NCI-H128 (cell line): ENCODE results near the gene SUZ12.
A peak's percentile ranks its signal among the peaks of the same experiment; 100 is the strongest.
"Not testable (repeated sequence)": the region's sequence is repeated elsewhere in the genome, so short reads cannot be mapped to it uniquely, and the experiment has no call there.

ENCODE experiments used
- DNase-seq: peaks from one replicate; lab custom pipeline; 2025; ENCODE audit not compliant: unreplicated experiment; lab: John Stamatoyannopoulos, UW

Gene SUZ12

GRCh38 chr17:31942396-31942795 lies 5.6 kb downstream of the SUZ12 start:
- DNase-seq, result not testable (repeated sequence)

GRCh38 chr17:31951953-31952352 lies 15.1 kb downstream of the SUZ12 start:
- not testable (repeated sequence) for DNase-seq

GRCh38 chr17:31964131-31964530 lies 27.3 kb downstream of the SUZ12 start:
- DNase-seq, result not testable (repeated sequence)

- DNase-seq, result no peak
Measured at GRCh38 chr17:31967648-31968047, 30.8 kb downstream of the SUZ12 start.

- DNase-seq, result not testable (repeated sequence)
Measured at GRCh38 chr17:31970416-31970815, 33.6 kb downstream of the SUZ12 start.

- DNase-seq, result not testable (repeated sequence)
Measured at GRCh38 chr17:31974269-31975071, 37.7 kb downstream of the SUZ12 start.

- not testable (repeated sequence) for DNase-seq
Measured at GRCh38 chr17:31975391-31975790, 38.6 kb downstream of the SUZ12 start.

- not testable (repeated sequence) for DNase-seq
Measured at GRCh38 chr17:31991821-31992220, 55.0 kb downstream of the SUZ12 start.

- no peak for DNase-seq
Measured at GRCh38 chr17:31997005-31997404, 60.2 kb downstream of the SUZ12 start.

- peak; percentile 40 for DNase-seq
Measured at GRCh38 chr17:32006957-32007462, 70.2 kb downstream of the SUZ12 start, which contains the start of gene LRRC37B. Gene LRRC37B (plus strand): TSS chr17:32007383. CDS start chr17:32021393, 14,010 bp downstream.

GRCh38 chr17:32007463-32008298 lies 70.9 kb downstream of the SUZ12 start:
- no peak for DNase-seq

- no peak for DNase-seq
Measured at GRCh38 chr17:32009262-32009542, 72.4 kb downstream of the SUZ12 start.

- no peak for DNase-seq
Measured at GRCh38 chr17:32010114-32010513, 73.3 kb downstream of the SUZ12 start.

- DNase-seq, result peak; percentile 57
Measured at GRCh38 chr17:32015245-32016013, 78.6 kb downstream of the SUZ12 start.

- DNase-seq, result no peak
Measured at GRCh38 chr17:32016231-32016630, 79.4 kb downstream of the SUZ12 start.

GRCh38 chr17:32019228-32019627 lies 82.4 kb downstream of the SUZ12 start:
- DNase-seq, result no peak

GRCh38 chr17:32020943-32021614 lies 84.3 kb downstream of the SUZ12 start:
- no peak for DNase-seq

GRCh38 chr17:32021615-32021955 lies 84.8 kb downstream of the SUZ12 start:
- no peak for DNase-seq

- DNase-seq, result not testable (repeated sequence)
Measured at GRCh38 chr17:32022554-32022953, 85.7 kb downstream of the SUZ12 start.

- not testable (repeated sequence) for DNase-seq
Measured at GRCh38 chr17:32027271-32027670, 90.5 kb downstream of the SUZ12 start.

- no peak for DNase-seq
Measured at GRCh38 chr17:32033223-32033622, 96.4 kb downstream of the SUZ12 start.
